Measurements from ENCODE around the gene ACBD4.

Gene ACBD4

GRCh38 chr17:45118691-45119090, 16.8 kb upstream of the ACBD4 start:
- no peaks in the 10 kb centered on the region for H3K9me2 ChIP-seq (replicated peaks; ENCODE audit: low read depth, low read length)
- TF ChIP-seq EZH2phosphoT487 (IDR thresholded peaks at IDR 0.05; ENCODE audit: borderline replicate concordance) (no peak), CTCF (conservative IDR thresholded peaks at IDR 0.05; ENCODE audit: low read length) (no peak)

GRCh38 chr17:45119964-45120363, 15.5 kb upstream of the ACBD4 start:
- TF ChIP-seq EZH2phosphoT487 (IDR thresholded peaks at IDR 0.05; ENCODE audit: borderline replicate concordance) (no peak), CTCF (conservative IDR thresholded peaks at IDR 0.05; ENCODE audit: low read length) (no peak)
- no peak overlapping the region for H3K4me3 ChIP-seq (ENCODE audit: low read length, poor library complexity, severe bottlenecking)
- H3K4me2 ChIP-seq (ENCODE audit: low read depth, low read length, poor library complexity, severe bottlenecking) = no peak overlapping the region
- no peak overlapping the region for H2AFZ ChIP-seq (ENCODE audit: low read length)
- H3F3A ChIP-seq (ENCODE audit: low read depth) = no peaks in the 10 kb centered on the region
- H4K20me1 ChIP-seq (ENCODE audit: insufficient read depth, low read length, poor library complexity, severe bottlenecking) = no peaks in the 10 kb centered on the region
- H3K9me2 ChIP-seq (replicated peaks; ENCODE audit: low read depth, low read length) = no peaks in the 10 kb centered on the region
- no peaks in the 10 kb centered on the region for H3K27me3 ChIP-seq (ENCODE audit: insufficient read depth, low read length, poor library complexity, severe bottlenecking)
- no peaks in the 10 kb centered on the region for H3K9me3 ChIP-seq (ENCODE audit: insufficient read depth, low read depth, low read length)
- H3K4me1 ChIP-seq (ENCODE audit: insufficient read depth, low read length, poor library complexity, severe bottlenecking) = peaks cover 17% of the 10 kb centered on the region
- no peaks in the 10 kb centered on the region for H3K36me3 ChIP-seq (ENCODE audit: insufficient read depth, low read length)
- H3K9ac ChIP-seq (ENCODE audit: low read depth, low read length, poor library complexity, severe bottlenecking) = no peak overlapping the region
- no peaks in the 10 kb centered on the region for H3K79me2 ChIP-seq (ENCODE audit: insufficient read depth, low read length)

More at GRCh38 chr17:45118691-45119090, 16.8 kb upstream of the ACBD4 start:
- no peaks in the 10 kb centered on the region for H3K27me3 ChIP-seq (ENCODE audit: insufficient read depth, low read length, poor library complexity, severe bottlenecking)
- no peaks in the 10 kb centered on the region for H3F3A ChIP-seq (ENCODE audit: low read depth)
- H3K4me2 ChIP-seq (ENCODE audit: low read depth, low read length, poor library complexity, severe bottlenecking) = no peak overlapping the region
- no peak overlapping the region for H2AFZ ChIP-seq (ENCODE audit: low read length)
- H4K20me1 ChIP-seq (ENCODE audit: insufficient read depth, low read length, poor library complexity, severe bottlenecking) = no peaks in the 10 kb centered on the region
- no peaks in the 10 kb centered on the region for H3K9me3 ChIP-seq (ENCODE audit: insufficient read depth, low read depth, low read length)
- H3K9ac ChIP-seq (ENCODE audit: low read depth, low read length, poor library complexity, severe bottlenecking) = no peak overlapping the region
- H3K36me3 ChIP-seq (ENCODE audit: insufficient read depth, low read length) = no peaks in the 10 kb centered on the region
- H3K79me2 ChIP-seq (ENCODE audit: insufficient read depth, low read length) = no peaks in the 10 kb centered on the region
- H3K4me3 ChIP-seq (ENCODE audit: low read length, poor library complexity, severe bottlenecking) = no peak overlapping the region
- H3K4me1 ChIP-seq (ENCODE audit: insufficient read depth, low read length, poor library complexity, severe bottlenecking) = peaks cover 6% of the 10 kb centered on the region

- H3K27me3 ChIP-seq (ENCODE audit: insufficient read depth, low read length, poor library complexity, severe bottlenecking) = no peaks in the 10 kb centered on the region
Measured at GRCh38 chr17:45120558-45120957, 14.9 kb upstream of the ACBD4 start.

More at GRCh38 chr17:45120558-45120957, 14.9 kb upstream of the ACBD4 start:
- H3K9me3 ChIP-seq (ENCODE audit: insufficient read depth, low read depth, low read length) = no peaks in the 10 kb centered on the region
- H2AFZ ChIP-seq (ENCODE audit: low read length) = no peak overlapping the region
- no peaks in the 10 kb centered on the region for H3K36me3 ChIP-seq (ENCODE audit: insufficient read depth, low read length)
- no peak overlapping the region for H3K4me3 ChIP-seq (ENCODE audit: low read length, poor library complexity, severe bottlenecking)
- no peak for TF ChIP-seq CTCF (conservative IDR thresholded peaks at IDR 0.05; ENCODE audit: low read length)
- TF ChIP-seq EZH2phosphoT487 (IDR thresholded peaks at IDR 0.05; ENCODE audit: borderline replicate concordance) = no peak
- H3F3A ChIP-seq (ENCODE audit: low read depth) = no peaks in the 10 kb centered on the region
- H3K4me2 ChIP-seq (ENCODE audit: low read depth, low read length, poor library complexity, severe bottlenecking) = no peak overlapping the region
- no peaks in the 10 kb centered on the region for H3K79me2 ChIP-seq (ENCODE audit: insufficient read depth, low read length)
- H4K20me1 ChIP-seq (ENCODE audit: insufficient read depth, low read length, poor library complexity, severe bottlenecking) = no peaks in the 10 kb centered on the region
- no peak overlapping the region for H3K9ac ChIP-seq (ENCODE audit: low read depth, low read length, poor library complexity, severe bottlenecking)
- no peaks in the 10 kb centered on the region for H3K9me2 ChIP-seq (replicated peaks; ENCODE audit: low read depth, low read length)
- H3K4me1 ChIP-seq (ENCODE audit: insufficient read depth, low read length, poor library complexity, severe bottlenecking) = peaks cover 18% of the 10 kb centered on the region

Data from Loucy (cell line).